ENCODE results near the gene ZNF391. TPM values are rescaled to one million over a fixed set of nuclear protein-coding genes. Genes with fewer than 3 reads are reported as not detected.
A peak's percentile ranks its signal among the peaks of the same experiment; 100 is the strongest.

The ZNF391 gene
- total and polyA plus RNA-seq, 2 of the 4 experiments (the other 2 are of a cell fraction) = 0.18 to 0.22 TPM

- ATAC-seq (ENCODE audit: low read depth) = no peak
Measured at GRCh38 chr6:27422651-27423332, 34.2 kb downstream of the ZNF391 start.

More at GRCh38 chr6:27422651-27423332, 34.2 kb downstream of the ZNF391 start:
- no peak overlapping the region for H2BK20ac ChIP-seq (ENCODE audit: low read depth, low read length)
- no peak overlapping the region for H3K4ac ChIP-seq (ENCODE audit: low read depth, low read length)
- no peaks in the 10 kb centered on the region for H3K27me3 ChIP-seq (ENCODE audit: control insufficient read depth, insufficient read depth, low read length)
- no peak overlapping the region for H2BK15ac ChIP-seq (ENCODE audit: low read depth, low read length)
- H4K20me1 ChIP-seq (ENCODE audit: insufficient read depth, low read length) = no peaks in the 10 kb centered on the region
- in situ Hi-C loops (cut with MboI; ENCODE audit: low sequenced_read_pairs) = no loop called here
- no peak overlapping the region for H2BK120ac ChIP-seq (ENCODE audit: low read depth, low read length)
- WGBS, 2 experiments (ENCODE audit: extremely low coverage in 2 of 2, insufficient read length in 1 of 2) = 60% methylated on average over 9 of the region's 32 CpGs; no CpG with 5 or more reads in 1 of the 2 experiments
- H3K18ac ChIP-seq (ENCODE audit: low read depth, low read length) = no peak overlapping the region
- H2AFZ ChIP-seq (replicated peaks; ENCODE audit: low read length, poor library complexity) = peak overlapping the region; percentile 63
- BruUV-seq (replicated peaks) = no TSS peak
- no peak overlapping the region for H4K5ac ChIP-seq (ENCODE audit: low read depth, low read length)
- H4K91ac ChIP-seq (ENCODE audit: insufficient read depth, low read depth, low read length) = no peak overlapping the region
- POLR2A ChIA-PET (ENCODE audit: unreplicated experiment) = no interaction called here
- DNase-seq = no peak
- no peak overlapping the region for H2BK5ac ChIP-seq (ENCODE audit: low read depth, low read length, poor library complexity, severe bottlenecking)
- peak overlapping the region; percentile 30 for H3K4me3 ChIP-seq (ENCODE audit: insufficient read depth, low read depth, low read length)
- H2AK5ac ChIP-seq (ENCODE audit: low read depth, low read length) = no peak overlapping the region
- H3K4me2 ChIP-seq (ENCODE audit: low read depth, low read length) = no peak overlapping the region
- H4K8ac ChIP-seq (ENCODE audit: low read depth in 2 of 2, low read length in 2 of 2) = no peak overlapping the region
- no peak overlapping the region for H3K9ac ChIP-seq (ENCODE audit: low read depth, low read length)
- no peak overlapping the region for H3K23ac ChIP-seq (ENCODE audit: low read depth, low read length)
- no peaks in the 10 kb centered on the region for H3K79me1 ChIP-seq (ENCODE audit: low read depth in 1 of 2, low read length in 2 of 2)
- peaks cover 8% of the 10 kb centered on the region for H3K9me3 ChIP-seq (ENCODE audit: control insufficient read depth, insufficient read depth, low read length)
- H3K4me1 ChIP-seq (ENCODE audit: control insufficient read depth, insufficient read depth, low read length) = no peaks in the 10 kb centered on the region
- no peak overlapping the region for H2AK9ac ChIP-seq (replicated peaks; ENCODE audit: low read depth, low read length, poor library complexity)
- no peak overlapping the region for H3K27ac ChIP-seq (ENCODE audit: insufficient read depth, low read length)
- H3K14ac ChIP-seq (replicated peaks; ENCODE audit: low read depth, low read length) = no peak overlapping the region
- TF ChIP-seq, protein P1, sequence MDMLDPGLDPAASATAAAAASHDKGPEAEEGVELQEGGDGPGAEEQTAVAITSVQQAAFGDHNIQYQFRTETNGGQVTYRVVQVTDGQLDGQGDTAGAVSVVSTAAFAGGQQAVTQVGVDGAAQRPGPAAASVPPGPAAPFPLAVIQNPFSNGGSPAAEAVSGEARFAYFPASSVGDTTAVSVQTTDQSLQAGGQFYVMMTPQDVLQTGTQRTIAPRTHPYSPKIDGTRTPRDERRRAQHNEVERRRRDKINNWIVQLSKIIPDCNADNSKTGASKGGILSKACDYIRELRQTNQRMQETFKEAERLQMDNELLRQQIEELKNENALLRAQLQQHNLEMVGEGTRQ (IDR thresholded peaks at IDR 0.05; ENCODE audit: low read depth, low read length) = no peak
- TF ChIP-seq CHD1 (IDR thresholded peaks at IDR 0.05; ENCODE audit: low read depth, low read length) (no peak), BHLHE40 (IDR thresholded peaks at IDR 0.05; ENCODE audit: low read depth, low read length) (no peak), MAFK (IDR thresholded peaks at IDR 0.05; ENCODE audit: low read depth, low read length) (no peak), CEBPB (IDR thresholded peaks at IDR 0.05; ENCODE audit: low read depth, low read length) (no peak), MAZ (IDR thresholded peaks at IDR 0.05; ENCODE audit: borderline replicate concordance, low read depth, low read length) (no peak), RCOR1 (IDR thresholded peaks at IDR 0.05; ENCODE audit: insufficient replicate concordance, low read length) (no peak), SMC3 (IDR thresholded peaks at IDR 0.05; ENCODE audit: low read depth, low read length) (no peak), POLR2A (IDR thresholded peaks at IDR 0.05; ENCODE audit: low read depth, low read length) (no peak), RFX5 (IDR thresholded peaks at IDR 0.05; ENCODE audit: low read depth, low read length) (no peak), FOS (IDR thresholded peaks at IDR 0.05; ENCODE audit: low read depth, low read length) (no peak)
- TF ChIP-seq, protein P2, sequence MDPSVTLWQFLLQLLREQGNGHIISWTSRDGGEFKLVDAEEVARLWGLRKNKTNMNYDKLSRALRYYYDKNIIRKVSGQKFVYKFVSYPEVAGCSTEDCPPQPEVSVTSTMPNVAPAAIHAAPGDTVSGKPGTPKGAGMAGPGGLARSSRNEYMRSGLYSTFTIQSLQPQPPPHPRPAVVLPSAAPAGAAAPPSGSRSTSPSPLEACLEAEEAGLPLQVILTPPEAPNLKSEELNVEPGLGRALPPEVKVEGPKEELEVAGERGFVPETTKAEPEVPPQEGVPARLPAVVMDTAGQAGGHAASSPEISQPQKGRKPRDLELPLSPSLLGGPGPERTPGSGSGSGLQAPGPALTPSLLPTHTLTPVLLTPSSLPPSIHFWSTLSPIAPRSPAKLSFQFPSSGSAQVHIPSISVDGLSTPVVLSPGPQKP (IDR thresholded peaks at IDR 0.05; ENCODE audit: borderline replicate concordance, low read depth, low read length) = no peak
- TF ChIP-seq, protein P3, sequence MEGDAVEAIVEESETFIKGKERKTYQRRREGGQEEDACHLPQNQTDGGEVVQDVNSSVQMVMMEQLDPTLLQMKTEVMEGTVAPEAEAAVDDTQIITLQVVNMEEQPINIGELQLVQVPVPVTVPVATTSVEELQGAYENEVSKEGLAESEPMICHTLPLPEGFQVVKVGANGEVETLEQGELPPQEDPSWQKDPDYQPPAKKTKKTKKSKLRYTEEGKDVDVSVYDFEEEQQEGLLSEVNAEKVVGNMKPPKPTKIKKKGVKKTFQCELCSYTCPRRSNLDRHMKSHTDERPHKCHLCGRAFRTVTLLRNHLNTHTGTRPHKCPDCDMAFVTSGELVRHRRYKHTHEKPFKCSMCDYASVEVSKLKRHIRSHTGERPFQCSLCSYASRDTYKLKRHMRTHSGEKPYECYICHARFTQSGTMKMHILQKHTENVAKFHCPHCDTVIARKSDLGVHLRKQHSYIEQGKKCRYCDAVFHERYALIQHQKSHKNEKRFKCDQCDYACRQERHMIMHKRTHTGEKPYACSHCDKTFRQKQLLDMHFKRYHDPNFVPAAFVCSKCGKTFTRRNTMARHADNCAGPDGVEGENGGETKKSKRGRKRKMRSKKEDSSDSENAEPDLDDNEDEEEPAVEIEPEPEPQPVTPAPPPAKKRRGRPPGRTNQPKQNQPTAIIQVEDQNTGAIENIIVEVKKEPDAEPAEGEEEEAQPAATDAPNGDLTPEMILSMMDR (conservative IDR thresholded peaks at IDR 0.05; ENCODE audit: low read depth, low read length) = no peak
- dilution Hi-C loops (cut with HindIII; ENCODE audit: low sequenced_read_pairs, unreplicated experiment) = no loop called here
- no peaks in the 10 kb centered on the region for H3K9me1 ChIP-seq (ENCODE audit: insufficient read depth, low read length)
- CTCF ChIA-PET = no interaction called here
- H3K56ac ChIP-seq (ENCODE audit: extremely low read depth, insufficient read depth, low read length) = no peak overlapping the region
- no peaks in the 10 kb centered on the region for H3K36me3 ChIP-seq (ENCODE audit: control insufficient read depth, insufficient read depth, low read length)
- intact Hi-C loops (cut with micrococcal nuclease) = no loop called here
